HG02943 (cell line): ENCODE measurements around the gene IGFBP4.

Source experiments
- ATAC-seq: cut with Tn5 transposase; IDR thresholded peaks from one replicate; pipeline ENCODE4 v1.9.1; 2021; ENCODE audit warnings: mild to moderate bottlenecking, low read depth, moderate library complexity; ENCODE audit not compliant: unreplicated experiment

IGFBP4 gene

DNA sequence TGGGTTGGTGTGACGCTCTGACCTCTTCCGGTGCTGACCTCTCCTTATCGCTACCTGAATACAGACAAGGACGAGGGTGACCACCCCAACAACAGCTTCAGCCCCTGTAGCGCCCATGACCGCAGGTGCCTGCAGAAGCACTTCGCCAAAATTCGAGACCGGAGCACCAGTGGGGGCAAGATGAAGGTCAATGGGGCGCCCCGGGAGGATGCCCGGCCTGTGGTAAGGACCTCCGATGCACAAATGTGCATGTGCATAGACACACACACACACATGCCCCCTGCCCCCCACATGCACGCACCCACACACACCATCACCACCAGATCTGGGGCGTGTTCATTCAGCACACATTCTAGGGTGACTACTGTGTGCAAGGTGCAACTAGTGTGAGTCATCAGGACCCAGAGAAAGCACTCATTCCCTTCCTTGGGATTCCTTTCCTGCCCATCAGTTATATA, 9.7 kb downstream of the IGFBP4 start:
- no peak for ATAC-seq

DNA sequence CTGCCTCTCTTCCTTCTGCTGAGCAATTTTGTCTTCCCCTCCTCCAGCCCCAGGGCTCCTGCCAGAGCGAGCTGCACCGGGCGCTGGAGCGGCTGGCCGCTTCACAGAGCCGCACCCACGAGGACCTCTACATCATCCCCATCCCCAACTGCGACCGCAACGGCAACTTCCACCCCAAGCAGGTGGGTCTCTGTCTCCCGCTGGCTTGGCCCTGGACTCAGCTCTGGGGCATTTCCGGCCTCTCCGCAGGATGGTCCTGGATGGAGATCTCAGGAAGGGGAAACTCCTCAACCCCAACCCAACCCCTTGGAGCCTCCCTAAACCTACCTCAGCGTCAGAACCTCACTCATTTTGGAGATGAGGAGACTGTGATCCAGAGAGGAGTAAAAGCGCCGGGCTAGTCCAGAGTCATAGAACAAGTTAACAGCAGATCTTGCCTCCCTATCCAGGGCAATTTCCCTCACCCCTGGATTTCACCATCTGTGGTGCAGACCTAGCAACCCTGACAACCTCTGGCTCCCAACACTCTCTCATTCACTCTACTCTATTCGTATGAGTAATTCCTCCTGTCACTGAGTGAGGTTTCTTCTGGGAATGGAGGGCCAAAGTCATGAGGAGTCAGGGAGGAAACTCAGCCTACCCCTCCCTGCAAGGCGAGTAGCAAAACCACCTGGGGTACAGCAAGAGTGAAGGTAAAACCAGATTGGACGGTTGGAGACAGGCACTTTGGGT, 10.8 kb downstream of the IGFBP4 start:
- ATAC-seq = no peak

GRCh38 chr17:40454613-40454995, 11.4 kb downstream of the IGFBP4 start:
- no peak for ATAC-seq

DNA sequence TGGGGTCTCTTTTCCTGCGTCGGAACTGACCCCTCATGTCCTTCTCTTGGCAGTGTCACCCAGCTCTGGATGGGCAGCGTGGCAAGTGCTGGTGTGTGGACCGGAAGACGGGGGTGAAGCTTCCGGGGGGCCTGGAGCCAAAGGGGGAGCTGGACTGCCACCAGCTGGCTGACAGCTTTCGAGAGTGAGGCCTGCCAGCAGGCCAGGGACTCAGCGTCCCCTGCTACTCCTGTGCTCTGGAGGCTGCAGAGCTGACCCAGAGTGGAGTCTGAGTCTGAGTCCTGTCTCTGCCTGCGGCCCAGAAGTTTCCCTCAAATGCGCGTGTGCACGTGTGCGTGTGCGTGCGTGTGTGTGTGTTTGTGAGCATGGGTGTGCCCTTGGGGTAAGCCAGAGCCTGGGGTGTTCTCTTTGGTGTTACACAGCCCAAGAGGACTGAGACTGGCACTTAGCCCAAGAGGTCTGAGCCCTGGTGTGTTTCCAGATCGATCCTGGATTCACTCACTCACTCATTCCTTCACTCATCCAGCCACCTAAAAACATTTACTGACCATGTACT, 13.2 kb downstream of the IGFBP4 start:
- no peak for ATAC-seq

DNA sequence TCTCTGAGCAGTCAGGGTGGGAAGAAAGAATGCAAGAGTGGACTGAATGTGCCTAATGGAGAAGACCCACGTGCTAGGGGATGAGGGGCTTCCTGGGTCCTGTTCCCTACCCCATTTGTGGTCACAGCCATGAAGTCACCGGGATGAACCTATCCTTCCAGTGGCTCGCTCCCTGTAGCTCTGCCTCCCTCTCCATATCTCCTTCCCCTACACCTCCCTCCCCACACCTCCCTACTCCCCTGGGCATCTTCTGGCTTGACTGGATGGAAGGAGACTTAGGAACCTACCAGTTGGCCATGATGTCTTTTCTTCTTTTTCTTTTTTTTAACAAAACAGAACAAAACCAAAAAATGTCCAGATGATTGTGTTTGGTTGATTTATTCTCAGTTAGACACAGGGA, 14.1 kb downstream of the IGFBP4 start:
- ATAC-seq = no peak

GRCh38 chr17:40457964-40458791, 14.9 kb downstream of the IGFBP4 start:
- no peak for ATAC-seq

GRCh38 chr17:40458851-40459482, 15.7 kb downstream of the IGFBP4 start:
- ATAC-seq = no peak

DNA sequence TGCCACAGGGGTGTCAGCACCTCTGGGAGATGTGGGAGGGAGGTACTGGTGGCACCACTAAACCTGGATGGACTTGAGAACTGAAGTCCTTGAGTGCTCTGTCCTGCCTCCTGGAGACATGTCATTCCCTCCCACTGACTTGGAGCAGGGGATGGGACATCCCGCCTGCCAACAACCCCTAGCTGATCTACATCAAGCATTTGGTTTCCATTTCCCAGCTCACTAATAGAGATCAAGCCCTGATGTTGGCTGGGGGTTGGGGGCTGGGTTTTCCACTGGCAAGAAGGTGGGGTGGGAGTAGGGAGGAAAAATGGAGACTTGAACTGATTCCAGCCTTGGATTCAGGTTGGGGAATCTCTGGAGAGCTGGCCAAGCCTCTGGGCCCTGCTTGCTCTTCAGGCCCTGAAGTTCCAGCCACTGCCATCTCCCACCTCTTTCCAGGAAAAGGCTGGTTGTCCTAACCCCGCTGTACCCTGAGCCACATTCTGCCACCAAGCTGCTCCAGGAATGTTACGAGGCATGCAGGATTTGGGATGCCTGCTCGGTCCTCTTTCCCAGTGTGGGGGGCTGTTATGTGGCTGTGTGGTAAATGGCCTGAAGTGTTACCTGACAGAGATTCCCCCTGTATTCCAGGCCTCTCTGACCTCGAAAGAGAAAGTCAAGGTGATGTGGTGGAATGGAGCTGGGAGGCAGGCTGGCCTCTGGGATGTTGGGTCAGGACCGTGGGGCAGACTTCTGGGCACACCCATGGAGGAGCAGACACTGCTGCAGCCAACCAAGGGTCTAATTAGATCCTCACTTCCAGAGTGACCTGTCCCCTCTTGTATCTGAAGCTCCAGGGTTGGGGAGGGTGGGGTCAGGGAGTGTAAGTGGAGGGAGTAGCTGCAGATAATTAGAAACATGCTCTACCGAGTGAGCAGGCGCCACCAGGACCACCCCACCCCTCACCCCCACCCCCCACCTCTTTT, 16.7 kb downstream of the IGFBP4 start:
- no peak for ATAC-seq

- ATAC-seq = no peak
Measured at GRCh38 chr17:40460604-40460967, 17.3 kb downstream of the IGFBP4 start.

GRCh38 chr17:40460968-40461731, 17.9 kb downstream of the IGFBP4 start:
- no peak for ATAC-seq

DNA sequence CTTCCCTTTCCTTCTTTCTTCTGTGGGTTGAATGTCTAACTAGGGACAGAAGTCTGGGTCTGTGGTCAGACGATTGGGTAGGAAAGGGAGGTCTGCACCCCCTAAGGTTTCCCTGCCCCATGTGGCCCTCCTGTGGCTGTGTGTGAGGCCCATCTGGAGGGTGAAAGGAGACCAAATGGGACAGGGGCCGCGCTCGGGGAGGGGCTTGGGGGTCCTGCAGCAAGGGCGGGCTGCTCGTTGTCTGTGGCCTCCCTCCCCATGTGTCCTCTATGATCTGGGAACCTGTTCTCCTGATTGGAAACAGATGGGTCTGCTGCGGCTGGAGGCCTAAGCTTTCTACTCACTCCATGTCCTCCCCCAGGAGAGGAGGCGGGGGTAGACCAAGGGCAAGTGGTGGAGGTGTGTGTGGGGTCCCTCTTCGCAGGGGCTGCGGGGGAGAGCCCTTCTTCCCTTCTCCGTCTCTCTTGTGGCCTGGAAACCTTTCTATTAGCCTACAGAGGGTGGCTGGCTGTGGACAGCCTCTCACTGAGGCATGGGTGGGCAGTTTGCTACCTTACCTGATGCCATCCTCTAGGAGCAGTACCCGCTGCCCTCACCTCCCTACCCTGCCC, 18.6 kb downstream of the IGFBP4 start:
- ATAC-seq = no peak

DNA sequence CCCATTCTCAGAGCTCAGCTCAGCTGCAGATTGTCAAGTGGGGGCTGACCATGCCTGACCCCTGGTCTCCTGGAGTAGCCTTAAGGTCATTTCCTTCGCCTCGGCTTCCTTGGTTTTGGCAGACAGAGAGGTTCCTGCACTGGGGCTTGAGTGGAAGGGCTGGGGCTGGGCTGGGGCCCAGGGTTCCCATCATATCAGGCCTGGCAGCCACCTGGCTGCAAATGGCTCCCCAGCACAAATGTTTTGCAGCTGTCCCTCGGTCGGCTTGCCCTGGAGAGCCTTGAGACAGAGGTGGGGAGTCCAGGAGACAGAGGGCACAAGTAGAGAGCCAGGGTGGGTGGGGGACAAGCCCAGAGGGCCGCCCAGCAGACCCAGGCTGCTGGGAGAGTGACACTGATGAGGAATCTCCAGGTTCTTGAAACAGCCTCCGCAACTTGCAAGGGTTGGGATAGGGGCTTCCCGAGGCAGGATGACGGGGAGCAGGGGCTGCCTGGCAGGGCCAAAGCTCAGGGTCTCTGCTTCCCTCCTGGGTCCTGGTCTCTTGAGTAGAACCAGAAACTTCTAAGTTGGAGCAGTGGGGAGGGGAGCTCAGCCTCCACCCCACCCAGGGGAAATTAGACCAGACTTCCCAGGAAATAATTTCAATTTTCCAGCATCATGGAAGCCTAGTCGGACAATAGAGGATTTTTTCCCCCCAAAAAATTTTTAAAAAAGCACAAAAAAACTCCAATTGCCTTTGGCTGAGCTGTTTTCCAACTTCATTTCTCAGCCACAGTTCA, 19.3 kb downstream of the IGFBP4 start:
- ATAC-seq = no peak

DNA sequence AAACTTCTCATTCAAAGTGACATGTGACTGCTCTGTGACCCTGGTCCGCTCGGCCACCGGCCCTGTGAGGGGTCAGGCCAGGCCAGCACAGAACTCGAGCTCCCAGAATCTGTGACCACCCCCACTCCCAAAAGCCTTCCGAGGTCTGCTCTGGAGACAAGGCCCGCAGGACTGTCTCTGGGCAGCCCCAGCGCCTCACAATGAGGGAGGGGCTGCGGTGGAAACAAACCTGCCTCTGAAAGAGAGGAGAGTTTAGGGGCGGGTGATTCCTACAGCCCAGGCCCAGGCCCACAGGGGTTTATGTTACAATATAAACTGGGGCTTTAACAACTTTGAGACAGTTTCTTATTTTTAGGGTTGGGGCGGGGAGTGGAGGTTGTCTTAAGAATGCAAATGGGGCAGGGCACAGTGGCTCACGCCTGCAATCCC, 19.9 kb downstream of the IGFBP4 start:
- no peak for ATAC-seq

DNA sequence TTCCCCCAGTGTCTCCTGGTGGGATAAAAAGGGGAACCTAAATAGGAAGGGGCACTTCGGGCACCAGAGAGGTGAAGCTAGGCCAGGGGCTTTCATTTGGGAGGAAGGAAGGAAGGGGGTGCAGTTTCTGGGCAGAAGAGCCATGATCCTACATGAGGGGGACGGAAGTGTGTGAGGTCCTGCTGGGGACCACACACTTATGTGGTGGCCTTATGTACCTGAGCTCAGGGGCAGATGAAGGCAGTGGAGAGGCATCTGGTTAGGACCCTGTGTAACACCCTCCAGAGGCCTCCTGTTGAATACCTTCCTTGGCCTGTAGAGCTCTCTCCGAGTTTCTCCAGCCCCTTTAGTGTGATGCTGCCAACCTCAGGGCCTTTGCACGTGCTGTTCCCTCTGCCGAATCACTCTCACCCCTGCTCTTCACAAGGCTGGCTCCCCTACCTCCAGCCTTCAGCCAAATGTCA, 21.2 kb downstream of the IGFBP4 start:
- ATAC-seq = no peak

DNA sequence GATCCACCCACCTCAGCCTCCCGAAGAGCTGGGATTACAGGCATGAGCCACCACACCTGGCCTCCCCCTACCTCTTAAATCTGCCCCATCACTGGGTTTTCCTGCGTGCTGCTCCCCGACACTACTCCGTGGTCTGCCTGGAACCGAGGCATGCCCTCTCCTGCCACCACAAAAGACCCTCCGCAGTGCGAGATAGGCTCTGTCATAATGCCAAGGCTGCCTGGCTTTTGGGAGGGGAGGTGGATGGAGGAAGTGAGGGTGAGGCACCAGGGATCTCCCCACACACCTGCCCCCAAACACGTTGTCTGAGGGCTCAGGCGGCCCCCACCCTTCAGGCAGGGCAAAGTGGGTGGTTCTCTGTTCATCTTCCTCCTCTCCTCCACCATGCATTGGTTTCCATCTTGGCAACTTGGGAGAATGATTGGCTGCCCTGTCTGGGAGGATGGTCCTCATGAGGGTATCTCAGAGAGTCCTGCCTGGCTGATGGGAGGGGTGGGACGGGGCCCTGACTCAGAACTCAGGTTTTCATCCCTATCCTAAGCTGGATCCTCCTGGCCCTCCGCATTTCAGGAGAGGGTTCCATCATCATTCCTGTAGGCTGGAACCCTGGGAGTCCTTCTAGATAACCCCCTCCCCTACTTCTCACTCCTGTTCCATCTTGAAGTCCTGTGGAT, 23.2 kb downstream of the IGFBP4 start:
- no peak for ATAC-seq

- ATAC-seq = no peak
Measured at GRCh38 chr17:40467281-40467867, 24.1 kb downstream of the IGFBP4 start.

DNA sequence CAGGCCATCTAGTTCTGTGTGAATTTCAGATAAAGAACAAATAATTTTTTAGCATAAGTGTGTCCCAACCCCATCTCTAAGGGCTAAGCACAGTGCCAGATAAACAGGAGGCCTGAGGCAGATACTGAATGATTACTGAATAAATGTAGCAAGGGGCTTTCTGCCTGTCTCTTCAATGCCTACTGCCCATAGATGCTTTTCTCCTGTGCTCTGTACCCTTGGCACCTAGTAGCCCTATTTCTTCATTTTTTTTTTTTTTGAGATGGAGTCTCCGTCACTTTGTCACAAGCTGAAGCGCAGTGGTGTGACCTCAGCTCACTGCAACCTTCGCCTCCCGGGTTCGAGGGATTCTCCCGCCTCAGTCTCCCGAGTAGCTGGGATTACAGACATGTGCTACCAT, 25.3 kb downstream of the IGFBP4 start:
- no peak for ATAC-seq
